ENCODE data around the gene FXYD5.
"Not testable (repeated sequence)": the region's sequence is repeated elsewhere in the genome, so short reads cannot be mapped to it uniquely, and the experiment has no call there.

Gene FXYD5

DNA sequence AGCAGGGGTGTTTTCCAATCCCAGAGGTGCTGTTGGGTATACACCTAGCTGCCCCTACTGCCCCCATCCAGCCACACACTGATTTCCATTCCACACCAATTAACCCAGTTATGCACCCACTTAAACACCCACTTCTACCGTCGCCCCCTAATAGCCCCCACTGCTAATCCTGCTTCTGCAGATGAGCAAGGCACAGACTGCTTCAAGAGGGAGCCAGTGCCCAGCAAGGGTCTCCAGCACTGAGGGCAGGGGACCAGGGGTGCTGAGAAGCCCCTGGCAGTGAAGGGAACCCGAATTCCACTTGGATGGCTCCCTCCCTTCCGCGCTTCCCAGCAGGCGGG is 10.3 kb upstream of the FXYD5 start:
- ChIA-PET POLR2A (no interaction called here), CTCF (interaction anchor here (0.8 kb wide), 1 partner anchor 78 kb away, joined by 3 read pairs; no protein-coding TSS in a partner anchor)
- no peak for TF ChIP-seq CTCF (IDR thresholded peaks at IDR 0.05; ENCODE audit: control extremely low read depth, extremely low read depth, low read depth, missing control alignments)
- DNase-seq (ENCODE audit: extremely low spot score): no peak

- ChIA-PET POLR2A (no interaction called here), CTCF (interaction anchor here (1.3 to 5.0 kb wide), 2 partner anchors 9 kb away, joined by 5 to 39 read pairs; partner anchors contain the start of genes FXYD5 and LGI4)
- DNase-seq (ENCODE audit: extremely low spot score): no peak
- no peak for TF ChIP-seq CTCF (IDR thresholded peaks at IDR 0.05; ENCODE audit: control extremely low read depth, extremely low read depth, low read depth, missing control alignments)
These were observed 9.7 kb upstream of the FXYD5 start for GRCh38 chr19:35144600-35145436.

DNA sequence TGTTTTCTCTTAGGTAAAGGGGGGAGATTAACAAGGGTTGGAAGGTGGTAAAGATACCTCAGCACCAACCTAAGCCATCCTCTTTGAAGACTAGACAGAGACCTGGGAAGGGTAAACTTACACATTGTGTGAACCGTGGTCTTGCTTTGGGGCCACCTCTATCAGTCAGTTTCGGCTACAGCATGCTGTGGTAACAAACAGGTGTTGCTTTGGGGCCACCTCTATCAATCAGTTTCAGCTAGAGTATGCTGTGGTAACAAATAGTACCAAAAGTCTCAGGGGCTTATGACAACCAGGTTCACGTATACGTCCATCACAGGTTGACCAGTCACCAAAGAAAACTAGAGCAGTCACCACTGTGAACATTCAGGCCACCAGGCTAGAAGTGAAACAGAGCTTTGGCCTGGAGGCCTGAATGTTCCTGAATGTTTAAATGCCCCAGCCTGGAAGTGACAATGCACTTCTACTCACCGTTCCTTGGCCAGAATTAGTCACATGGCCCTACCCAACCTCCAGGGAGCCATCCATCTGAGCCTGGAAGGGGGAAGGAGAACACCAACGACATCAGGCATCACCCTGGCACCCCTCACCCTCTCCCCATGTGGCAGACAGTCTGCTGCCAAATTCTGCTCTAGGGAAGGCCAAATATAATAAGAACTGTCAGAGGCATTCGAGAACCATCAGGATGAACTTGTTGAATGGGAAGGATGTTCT is 7.6 kb upstream of the FXYD5 start:
- DNase-seq (ENCODE audit: extremely low spot score): no peak
- CTCF ChIA-PET: interaction anchor here (1.3 to 5.0 kb wide), 3 partner anchors 11 to 102 kb away, joined by 3 to 39 read pairs (median 3); partner anchors contain the start of gene LGI4
- TF ChIP-seq CTCF (IDR thresholded peaks at IDR 0.05; ENCODE audit: control extremely low read depth, extremely low read depth, low read depth, missing control alignments): no peak
- POLR2A ChIA-PET: no interaction called here

DNA sequence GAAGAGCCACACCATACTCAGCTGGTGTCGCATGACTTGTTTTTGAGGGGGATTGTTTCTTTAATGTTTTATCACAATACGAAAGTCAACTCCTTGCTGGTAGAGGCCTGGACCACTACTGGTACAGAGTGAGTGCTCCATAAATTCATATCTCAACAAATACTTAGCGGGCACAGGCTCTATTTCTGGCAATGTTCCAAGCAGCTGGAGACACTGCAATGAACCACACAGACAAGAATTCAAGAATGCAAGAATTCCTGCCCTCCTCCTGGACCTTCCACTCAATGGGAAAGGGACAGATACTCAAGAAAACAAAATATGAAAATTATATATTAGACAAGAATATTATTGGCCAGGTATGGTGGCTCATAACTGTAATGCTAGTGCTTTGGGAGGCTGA is 5.1 kb upstream of the FXYD5 start:
- no peak for DNase-seq (ENCODE audit: extremely low spot score)
- CTCF ChIA-PET: interaction anchor here (1.4 to 5.0 kb wide), 4 partner anchors 8 to 105 kb away, joined by 4 to 39 read pairs (median 10); partner anchors contain the start of genes FXYD7 and LGI4
- TF ChIP-seq CTCF (IDR thresholded peaks at IDR 0.05; ENCODE audit: control extremely low read depth, extremely low read depth, low read depth, missing control alignments): no peak

GRCh38 chr19:35150445-35150844 is 4.1 kb upstream of the FXYD5 start:
- ChIA-PET CTCF (interaction anchor here (1.4 to 3.1 kb wide), 2 partner anchors 8 to 32 kb away, joined by 4 to 16 read pairs; partner anchors contain the start of gene FXYD7), POLR2A (no interaction called here)
- TF ChIP-seq CTCF (IDR thresholded peaks at IDR 0.05; ENCODE audit: control extremely low read depth, extremely low read depth, low read depth, missing control alignments): no peak
- no peak for DNase-seq (ENCODE audit: extremely low spot score)

More for the DNA sequence above, 5.1 kb upstream of the FXYD5 start:
- POLR2A ChIA-PET: no interaction called here

DNA sequence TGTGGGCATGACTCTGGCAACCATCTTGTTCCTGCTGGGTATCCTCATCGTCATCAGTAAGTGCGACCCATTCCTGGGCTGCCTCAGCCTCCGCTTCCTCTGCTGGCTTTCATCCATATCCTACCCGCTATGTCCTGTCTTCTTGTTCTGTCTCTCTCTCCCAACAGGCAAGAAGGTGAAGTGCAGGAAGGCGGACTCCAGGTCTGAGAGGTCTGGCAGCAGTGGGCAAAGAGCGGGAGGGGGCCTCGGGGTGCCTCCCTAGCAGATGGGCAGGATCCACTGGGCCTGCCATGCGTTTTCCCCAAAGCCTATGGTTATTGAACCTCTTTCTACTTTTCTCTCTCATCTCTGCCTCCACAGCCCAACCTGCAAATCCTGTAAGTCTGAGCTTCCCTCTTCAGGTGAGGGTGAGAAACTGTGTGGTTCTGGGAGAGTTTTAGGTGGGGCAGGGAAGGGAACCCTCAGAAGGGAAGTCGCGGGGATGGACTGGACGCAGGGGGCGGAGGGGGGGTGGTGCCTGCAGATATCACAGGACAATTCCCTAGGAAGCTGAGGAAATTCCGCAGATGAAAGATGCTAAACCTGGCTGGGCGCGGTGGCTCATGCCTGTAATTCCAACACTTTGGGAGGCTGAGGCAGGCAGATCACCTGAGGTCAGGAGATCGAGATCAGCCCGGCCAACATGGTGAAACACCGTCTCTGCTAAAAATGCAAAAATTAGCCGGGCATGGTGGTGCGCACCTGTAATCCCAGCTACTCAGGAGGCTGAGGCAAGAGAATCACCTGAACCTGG is 3.1 kb upstream of the FXYD5 start:
- ChIA-PET POLR2A (no interaction called here), CTCF (interaction anchor here (1.3 to 3.1 kb wide), 3 partner anchors 10 to 84 kb away, joined by 4 to 16 read pairs (median 13); partner anchors contain the start of genes FXYD7 and LGI4)
- TF ChIP-seq CTCF (IDR thresholded peaks at IDR 0.05; ENCODE audit: control extremely low read depth, extremely low read depth, low read depth, missing control alignments): no peak
- no peak for DNase-seq (ENCODE audit: extremely low spot score)

DNA sequence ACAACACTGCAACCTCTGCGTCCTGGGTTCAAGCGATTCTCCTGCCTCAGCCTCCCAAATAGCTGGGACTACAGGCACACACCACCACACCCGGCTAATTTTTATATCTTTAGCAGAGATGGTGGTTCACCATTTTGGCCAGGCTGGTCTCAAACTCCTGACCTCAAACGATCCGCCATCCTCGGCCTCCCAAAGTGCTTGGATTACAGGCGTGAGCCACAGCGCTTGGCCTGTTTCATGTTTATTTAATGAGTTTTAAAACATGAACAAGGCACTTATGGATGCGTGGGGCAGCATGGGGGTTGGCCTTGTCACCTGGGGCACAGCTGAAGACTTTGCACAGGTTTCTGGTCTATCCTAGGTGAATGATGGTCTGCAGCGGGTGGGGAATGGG is 1.4 kb upstream of the FXYD5 start:
- DNase-seq (ENCODE audit: extremely low spot score): not testable (repeated sequence)
- ChIA-PET POLR2A (interaction anchor here (0.6 kb wide), 1 partner anchor 86 kb away, joined by 4 read pairs; no protein-coding TSS in a partner anchor), CTCF (interaction anchor here (1.1 to 2.8 kb wide), 5 partner anchors 7 to 87 kb away, joined by 3 to 24 read pairs (median 5); partner anchors contain the start of genes FXYD7 and LGI4)
